GM23338 (cell line): ENCODE data around the gene SNTB2. TPM values are rescaled to one million over a fixed set of nuclear protein-coding genes. Genes with fewer than 3 reads are reported as not detected.

ENCODE experiments used
- ATAC-seq: fragments of 200-7000 bp; cut with Tn5 transposase; 3 replicates; pipeline ENCODE4 v1.9.1; 2020
- DNase-seq: peaks from one replicate; pipeline ENCODE4 v3.0.0-alpha.2; 2015; ENCODE audit warnings: low spot score
- H2AFZ ChIP-seq: fragments of 200-600 bp; sonication (generic); 2 replicates; pipeline ENCODE4 v1.8.0; 2016; ENCODE audit warnings: antibody characterized with exemption, mild to moderate bottlenecking, moderate library complexity
- H3F3A ChIP-seq: fragments of 200-600 bp; sonication (generic); replicated peaks from 2 replicates; pipeline ENCODE4 v1.8.0; 2017; ENCODE audit warnings: antibody characterized with exemption, mixed run types, low read depth
- H3K27ac ChIP-seq: fragments of 200-600 bp; sonication (generic); 2 replicates; pipeline ENCODE4 v1.6.1; 2016; ENCODE audit warnings: low read depth
- H3K27me3 ChIP-seq: fragments of 200-600 bp; sonication (generic); 2 replicates; pipeline ENCODE4 v1.8.0; 2016; ENCODE audit warnings: mild to moderate bottlenecking, mixed run types, moderate library complexity; ENCODE audit not compliant: insufficient read depth
- H3K36me3 ChIP-seq: fragments of 200-600 bp; sonication (generic); 2 replicates; pipeline ENCODE4 v1.8.0; 2016; ENCODE audit warnings: mild to moderate bottlenecking; ENCODE audit not compliant: insufficient read depth
- H3K4me1 ChIP-seq: fragments of 200-600 bp; sonication (generic); 2 replicates; pipeline ENCODE4 v1.8.0; 2016; ENCODE audit warnings: mild to moderate bottlenecking, moderate library complexity; ENCODE audit not compliant: insufficient read depth
- H3K4me2 ChIP-seq: fragments of 200-600 bp; sonication (generic); 2 replicates; pipeline ENCODE4 v1.7.1; 2017; ENCODE audit warnings: mixed run types
- H3K4me3 ChIP-seq: fragments of 200-600 bp; sonication (generic); 2 replicates; pipeline ENCODE4 v1.6.1; 2016; ENCODE audit warnings: mixed run types
- H3K79me2 ChIP-seq: fragments of 200-600 bp; sonication (generic); replicated peaks from 2 replicates; pipeline ENCODE4 v1.8.0; 2017; ENCODE audit warnings: mild to moderate bottlenecking; ENCODE audit not compliant: insufficient read depth
- H3K9me2 ChIP-seq: fragments of 200-600 bp; sonication (generic); 2 replicates; pipeline ENCODE4 v1.8.0; 2017; ENCODE audit not compliant: insufficient read depth
- H4K20me1 ChIP-seq: fragments of 200-600 bp; sonication (generic); replicated peaks from 2 replicates; pipeline ENCODE4 v1.8.0; 2017; ENCODE audit warnings: mild to moderate bottlenecking; ENCODE audit not compliant: insufficient read depth
- H3K27ac Mint-ChIP-seq: 2 replicates; pipeline ENCODE4 v1.8.0; 2020; ENCODE audit warnings: inconsistent platforms, mild to moderate bottlenecking, moderate library complexity, mixed read lengths
- H3K27me3 Mint-ChIP-seq: 3 replicates; pipeline ENCODE4 v1.8.0; 2022; ENCODE audit warnings: low read depth, mild to moderate bottlenecking, moderate library complexity, mixed read lengths, inconsistent platforms; ENCODE audit not compliant: insufficient read depth, poor library complexity
- H3K36me3 Mint-ChIP-seq: 3 replicates; pipeline ENCODE4 v1.8.0; 2021; ENCODE audit warnings: low read depth, mild to moderate bottlenecking, inconsistent platforms, moderate library complexity, mixed read lengths
- H3K4me1 Mint-ChIP-seq: 3 replicates; pipeline ENCODE4 v1.8.0; 2020; ENCODE audit warnings: mild to moderate bottlenecking, inconsistent platforms, mixed read lengths
- H3K4me3 Mint-ChIP-seq: 3 replicates; pipeline ENCODE4 v1.8.0; 2021; ENCODE audit warnings: moderate library complexity, mild to moderate bottlenecking, inconsistent platforms, mixed read lengths
- H3K9me3 Mint-ChIP-seq: 3 replicates; pipeline ENCODE4 v1.8.0; 2020; ENCODE audit warnings: moderate library complexity, mild to moderate bottlenecking, inconsistent platforms, mixed read lengths
- EZH2phosphoT487 ChIP-seq: fragments of 200-600 bp; sonication (generic); IDR thresholded peaks from one replicate; pipeline ENCODE4 v1.8.1; 2018; ENCODE audit warnings: antibody characterized with exemption; ENCODE audit not compliant: unreplicated experiment
- JUNB ChIP-seq: IDR thresholded peaks from one replicate; pipeline ENCODE4 v1.6.1; 2016; ENCODE audit warnings: antibody characterized with exemption; ENCODE audit not compliant: unreplicated experiment
- NANOG ChIP-seq: IDR thresholded peaks from 2 replicates; pipeline ENCODE4 v1.6.1; 2016; ENCODE audit warnings: antibody characterized with exemption, borderline replicate concordance
- ZNF114 ChIP-seq: fragments of 250-450 bp; sonication (Bioruptor Pico); IDR thresholded peaks from 2 replicates; pipeline ENCODE4 v1.5.0; 2020; ENCODE audit warnings: mild to moderate bottlenecking, moderate library complexity
- ZNF462 ChIP-seq: fragments of 250-450 bp; sonication (Bioruptor Pico); IDR thresholded peaks from 2 replicates; pipeline ENCODE4 v1.5.0; 2020; ENCODE audit warnings: mild to moderate bottlenecking, moderate library complexity
- polyA plus RNA-seq: library from polyadenylated mRNA; unstranded; fragments of >200 nt; fragmentation: Nextera tagmentation; extraction: Ambion mirVana; gene quantifications from 2 replicates; pipeline ENCODE4 v1.2.1, GENCODE V29; 2016
- total RNA-seq: library from RNA; depleted of rRNA; stranded (reverse); fragments of >200 nt; shearing (Covaris generic); gene quantifications from 2 replicates; pipeline ENCODE4 v1.2.3, GENCODE V29; 2014

SNTB2 gene
- total and polyA plus RNA-seq, 2 experiments from 2014 or later = 4.8 to 42.7 TPM

- H2AFZ ChIP-seq = no peak overlapping the region
- peaks cover 3% of the 10 kb centered on the region; the same call in 1 of the 2 replicates for H3K79me2 ChIP-seq
- ATAC-seq (no peak), DNase-seq (no peak)
- H3K27me3 ChIP-seq = no peaks in the 10 kb centered on the region
- H3K9me2 ChIP-seq = no peaks in the 10 kb centered on the region
- H3K4me3 ChIP-seq = no peak overlapping the region
- H4K20me1 ChIP-seq = 0 out of 2 replicates have a peak, but pooled peaks cover under 1% of the 10 kb centered on the region
- Mint-ChIP-seq H3K9me3 (no peaks in the 10 kb centered on the region), H3K36me3 (peaks cover 1% of the 10 kb centered on the region; the same call in 1 of the 3 replicates), H3K27ac (no peak overlapping the region), H3K4me3 (no peak overlapping the region), H3K4me1 (peaks cover 2% of the 10 kb centered on the region), H3K27me3 (peaks cover 2% of the 10 kb centered on the region)
- H3K4me2 ChIP-seq = no peak overlapping the region
- H3F3A ChIP-seq = peaks cover 5% of the 10 kb centered on the region
- TF ChIP-seq NANOG (no peak), ZNF462 (CRISPR knock-in tag) (no peak), ZNF114 (CRISPR knock-in tag) (no peak), JUNB (no peak)
- no peaks in the 10 kb centered on the region for H3K36me3 ChIP-seq
- H3K27ac ChIP-seq = no peak overlapping the region
- peaks cover 6% of the 10 kb centered on the region; the same call in 1 of the 2 replicates for H3K4me1 ChIP-seq
Measured at GRCh38 chr16:69307091-69307490, 120.1 kb downstream of the SNTB2 start.

- H3F3A ChIP-seq = peaks cover 5% of the 10 kb centered on the region; the same call in 1 of the 2 replicates
- H4K20me1 ChIP-seq = peaks cover 6% of the 10 kb centered on the region; the same call in 1 of the 2 replicates
- no peak overlapping the region for H3K4me3 ChIP-seq
- DNase-seq = no peak
- H3K4me1 ChIP-seq = peaks cover 8% of the 10 kb centered on the region; the same call in 1 of the 2 replicates
- H3K27ac ChIP-seq = no peak overlapping the region
- Mint-ChIP-seq H3K4me1 (peaks cover 5% of the 10 kb centered on the region), H3K9me3 (no peaks in the 10 kb centered on the region), H3K36me3 (peaks cover 2% of the 10 kb centered on the region; the same call in 1 of the 3 replicates), H3K4me3 (no peak overlapping the region), H3K27me3 (peaks cover 2% of the 10 kb centered on the region), H3K27ac (no peak overlapping the region)
- no peaks in the 10 kb centered on the region for H3K27me3 ChIP-seq
- ATAC-seq = no peak
- no peaks in the 10 kb centered on the region for H3K36me3 ChIP-seq
- H3K79me2 ChIP-seq = peaks cover 10% of the 10 kb centered on the region
- TF ChIP-seq ZNF114 (CRISPR knock-in tag) = no peak
- TF ChIP-seq EZH2phosphoT487 = no peak
- no peak for TF ChIP-seq NANOG
- no peak overlapping the region for H3K4me2 ChIP-seq
- no peaks in the 10 kb centered on the region for H3K9me2 ChIP-seq
- H2AFZ ChIP-seq = no peak overlapping the region
Measured at GRCh38 chr16:69307856-69308255, 120.9 kb downstream of the SNTB2 start.
